GM21717 (cell line): ENCODE data around the gene SERPINA1.
"Not testable (repeated sequence)": the region's sequence is repeated elsewhere in the genome, so short reads cannot be mapped to it uniquely, and the experiment has no call there.

Source experiments
- ATAC-seq: cut with Tn5 transposase; IDR thresholded peaks from one replicate; pipeline ENCODE4 v1.9.1; 2021; ENCODE audit warnings: mild to moderate bottlenecking, moderate library complexity; ENCODE audit not compliant: unreplicated experiment

The SERPINA1 gene

GRCh38 chr14:94372021-94372605, 16.3 kb downstream of the SERPINA1 start:
- no peak for ATAC-seq

GRCh38 chr14:94370524-94370910, 17.9 kb downstream of the SERPINA1 start:
- ATAC-seq: no peak

DNA sequence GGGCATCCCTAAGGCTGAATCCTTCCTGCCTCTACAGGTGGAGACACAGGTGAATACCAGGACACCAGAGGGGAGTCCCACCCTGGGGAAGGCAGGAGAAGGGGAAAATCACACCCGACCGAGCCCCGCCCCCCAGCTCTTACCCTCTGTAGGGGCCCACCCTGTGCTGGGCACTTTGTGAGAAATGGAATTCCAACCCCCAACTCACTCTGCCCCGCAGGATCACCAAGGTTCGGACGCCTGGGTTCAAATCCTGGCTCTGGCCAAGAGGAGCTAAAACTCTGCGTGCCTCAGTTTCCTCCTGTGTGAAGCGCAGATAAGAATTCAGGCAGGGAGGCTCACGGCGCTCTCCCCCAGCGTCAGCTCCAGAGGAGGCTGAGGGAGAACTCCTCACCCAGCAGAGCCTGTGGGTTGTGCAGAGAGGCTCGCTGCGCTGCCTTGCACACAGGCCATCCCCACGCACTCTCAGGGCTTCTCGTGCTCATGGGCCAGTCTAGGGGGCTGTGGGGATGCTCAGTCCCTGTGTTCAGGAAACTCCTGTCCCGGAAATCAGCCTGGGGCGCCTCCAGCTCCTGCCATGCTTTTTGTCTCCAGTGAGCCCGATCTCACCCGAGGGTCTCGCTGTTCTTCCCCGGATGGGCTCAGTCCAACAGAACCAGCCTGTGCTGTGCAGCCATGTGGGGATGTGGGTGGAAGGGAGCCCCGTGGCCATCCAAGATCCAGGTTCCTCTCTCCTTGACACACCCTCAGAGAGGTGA, 18.5 kb downstream of the SERPINA1 start:
- not testable (repeated sequence) for ATAC-seq

DNA sequence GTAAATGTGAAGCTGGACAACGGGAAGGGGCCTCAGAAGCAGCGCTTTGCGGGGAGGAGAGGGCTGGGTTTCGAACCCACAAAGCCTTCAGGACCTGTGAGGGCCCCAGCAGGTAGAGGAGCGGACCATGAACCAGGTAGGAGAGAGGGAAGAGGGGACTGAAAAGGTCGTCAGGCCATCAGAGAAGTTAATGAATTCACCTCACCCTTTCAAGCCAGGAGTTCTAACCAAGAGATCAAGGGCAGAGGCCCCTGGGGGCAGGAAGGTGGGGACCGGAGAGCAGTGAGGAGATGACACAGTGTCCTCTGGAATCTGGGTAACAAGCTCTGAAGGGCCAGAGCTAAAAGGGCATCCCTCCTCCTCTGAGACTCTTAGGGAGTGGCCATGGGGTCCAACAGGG, 19.4 kb downstream of the SERPINA1 start:
- ATAC-seq: no peak

- no peak for ATAC-seq
Observed at GRCh38 chr14:94368243-94368590, 20.2 kb downstream of the SERPINA1 start.

- no peak for ATAC-seq
Observed at GRCh38 chr14:94367347-94368242, 20.8 kb downstream of the SERPINA1 start.

DNA sequence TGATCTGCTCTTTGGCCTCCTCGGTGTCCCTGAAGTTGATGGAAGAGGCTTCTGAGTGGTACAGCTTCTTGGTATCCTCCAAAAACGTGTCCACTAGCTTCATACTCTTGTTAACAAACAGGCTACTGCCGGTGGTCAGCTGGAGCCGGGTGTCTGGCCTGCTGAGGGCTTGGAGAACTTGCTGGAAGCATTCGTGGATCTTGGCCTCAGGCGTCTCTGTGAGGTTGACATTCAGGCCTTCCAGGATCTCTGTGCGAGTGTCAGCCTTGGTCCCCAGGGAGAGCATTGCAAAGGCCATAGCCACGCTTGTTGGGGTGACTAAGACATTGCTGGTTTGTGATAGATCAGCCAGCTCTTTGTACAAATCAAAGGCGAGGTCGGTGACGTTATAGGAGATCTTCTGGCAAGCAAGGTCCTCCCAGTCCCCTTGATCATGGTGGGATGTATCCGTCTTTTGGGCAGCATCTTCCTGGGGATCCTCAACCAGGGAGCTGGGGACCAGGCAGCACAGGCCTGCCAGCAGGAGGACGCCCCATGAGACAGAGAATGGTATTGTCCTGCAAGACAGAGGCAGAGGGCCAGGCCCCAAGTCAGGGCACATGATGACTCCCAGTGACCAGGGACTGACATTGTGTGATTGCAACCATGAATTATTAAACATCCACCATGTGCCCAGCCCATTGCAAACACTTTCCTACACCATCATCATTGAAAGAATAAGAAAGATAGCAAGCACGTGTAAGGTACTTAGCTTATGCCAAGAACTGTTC, 22.1 kb downstream of the SERPINA1 start, which contains the start of gene SERPINA2:
TSS of gene SERPINA2 (minus strand) at position 553 of the 770 bp plus-strand sequence.
- no peak for ATAC-seq

DNA sequence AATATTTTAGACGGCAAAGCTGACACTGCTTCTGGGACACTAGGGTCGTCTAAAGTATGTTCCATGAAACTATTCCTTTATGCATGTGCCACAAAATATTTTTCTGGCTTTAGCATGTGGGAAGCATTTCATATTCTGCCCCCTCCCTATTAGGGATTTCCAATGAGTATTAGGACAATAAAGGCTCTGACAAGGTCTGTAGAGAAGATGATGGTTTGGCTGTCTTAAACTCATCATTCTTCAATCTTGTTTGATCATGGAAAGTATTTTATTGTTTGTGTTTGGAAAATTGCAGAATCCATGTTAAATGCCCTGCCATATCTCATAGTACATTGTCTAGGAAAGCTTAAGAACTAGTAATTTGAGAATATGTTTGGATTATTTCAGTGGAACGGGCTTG, 22.8 kb downstream of the SERPINA1 start:
- no peak for ATAC-seq

GRCh38 chr14:94364964-94365363, 23.4 kb downstream of the SERPINA1 start:
- ATAC-seq: no peak

GRCh38 chr14:94364037-94364436, 24.4 kb downstream of the SERPINA1 start:
- no peak for ATAC-seq

- no peak for ATAC-seq
Observed at GRCh38 chr14:94363151-94363624, 25.2 kb downstream of the SERPINA1 start.

GRCh38 chr14:94362614-94363133, 25.7 kb downstream of the SERPINA1 start:
- ATAC-seq: no peak

DNA sequence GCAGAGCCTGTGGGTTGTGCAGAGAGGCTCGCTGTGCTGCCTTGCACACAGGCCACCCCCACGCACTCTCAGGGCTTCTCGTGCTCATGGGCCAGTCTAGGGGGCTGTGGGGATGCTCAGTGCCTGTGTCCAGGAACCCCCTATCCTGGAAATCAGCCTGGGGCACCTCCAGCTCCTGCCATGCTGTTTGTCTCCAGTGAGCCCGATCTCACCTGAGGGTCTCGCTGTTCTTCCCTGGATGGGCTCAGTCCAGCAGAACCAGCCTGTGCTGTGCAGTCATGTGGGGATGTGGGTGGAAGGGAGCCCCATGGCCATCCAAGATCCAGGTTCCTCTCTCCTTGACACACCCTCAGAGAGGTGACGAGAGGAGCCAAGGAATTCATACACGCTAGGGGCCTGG, 26.7 kb downstream of the SERPINA1 start:
- no peak for ATAC-seq

- ATAC-seq: no peak
Observed at GRCh38 chr14:94360945-94361565, 27.3 kb downstream of the SERPINA1 start.

DNA sequence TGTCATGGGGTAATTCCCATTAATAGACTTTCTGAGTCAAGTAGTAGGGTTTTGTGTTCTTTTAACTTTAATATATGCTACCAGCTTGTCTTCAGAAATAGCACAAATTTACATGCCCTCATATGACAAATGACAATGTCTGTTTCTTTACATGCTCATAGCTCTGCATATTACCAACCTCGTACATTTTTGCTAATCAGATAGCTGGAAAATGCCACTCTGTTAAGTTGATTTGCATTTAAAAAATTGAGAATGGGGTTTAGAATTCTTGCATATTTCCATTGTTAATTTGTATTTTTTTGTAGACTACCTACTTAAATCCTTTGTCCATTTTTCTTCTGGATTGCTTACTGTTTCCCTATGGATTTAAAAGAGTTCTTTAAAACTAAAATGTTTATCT, 31.2 kb downstream of the SERPINA1 start:
- no peak for ATAC-seq

DNA sequence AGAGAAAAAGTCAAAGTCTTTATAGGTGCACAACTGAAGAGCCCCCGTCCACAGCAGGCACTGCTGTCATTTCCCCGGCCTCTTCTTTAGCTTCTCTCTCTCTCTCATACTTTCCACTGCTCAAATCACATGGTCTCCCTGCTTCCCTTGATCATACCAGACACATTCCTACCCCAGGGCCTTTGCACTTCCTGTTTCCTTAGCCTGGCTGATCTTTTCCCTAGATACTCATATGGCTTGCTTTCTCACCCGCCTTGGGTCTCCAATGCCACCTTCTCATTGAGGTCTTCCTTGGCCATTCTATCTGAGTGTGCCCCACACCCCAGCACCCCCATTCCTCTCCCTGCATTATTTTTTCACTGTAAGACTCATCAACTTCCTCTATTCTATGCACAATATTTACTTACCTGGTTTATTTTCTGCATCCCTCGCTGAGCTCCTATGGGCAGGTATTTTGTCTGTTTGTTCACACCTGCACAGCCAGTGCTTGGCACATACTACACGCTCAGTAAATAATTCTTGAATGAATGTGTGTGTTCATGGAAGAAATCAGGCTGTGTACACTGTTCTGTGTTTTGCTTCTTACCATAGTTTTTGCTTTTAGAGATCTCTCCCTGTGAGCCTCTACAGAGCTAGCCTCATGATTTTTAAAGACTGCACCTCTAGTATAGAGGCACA, 31.9 kb downstream of the SERPINA1 start:
- no peak for ATAC-seq

DNA sequence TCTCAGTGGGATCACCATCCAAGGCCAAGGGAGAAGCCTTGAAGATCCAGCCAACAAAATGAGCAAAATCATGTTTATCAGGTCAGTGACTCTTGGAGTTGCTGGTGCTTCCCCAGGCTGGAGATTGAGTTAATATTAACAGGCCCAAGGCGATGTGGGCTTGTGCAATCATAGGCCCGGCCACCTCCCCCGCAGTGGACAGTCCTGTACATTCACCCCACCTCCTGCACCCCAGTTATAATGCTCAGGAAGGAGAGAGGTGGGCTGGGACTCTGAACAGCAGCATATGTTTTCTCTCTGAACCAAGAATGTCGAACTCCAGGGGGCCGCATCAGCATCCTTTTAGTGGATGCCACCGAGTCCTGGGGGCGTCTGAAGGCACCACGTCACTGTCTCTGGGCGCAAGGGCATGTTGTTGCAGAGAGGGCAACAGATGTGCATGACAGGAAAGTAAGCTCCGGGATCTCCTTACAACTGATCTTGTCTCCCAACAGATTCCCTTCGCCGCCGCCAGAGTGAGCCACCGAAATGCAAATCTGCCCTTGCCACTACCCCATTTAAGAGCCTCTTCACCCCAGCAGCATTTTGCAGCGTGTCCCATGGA, 33.1 kb downstream of the SERPINA1 start:
- no peak for ATAC-seq

- ATAC-seq: no peak
Observed at GRCh38 chr14:94354638-94355185, 33.7 kb downstream of the SERPINA1 start.

- ATAC-seq: not testable (repeated sequence)
Observed at GRCh38 chr14:94354190-94354589, 34.2 kb downstream of the SERPINA1 start.
